ENCODE results near the gene ESAM. TPM values are rescaled to one million over a fixed set of nuclear protein-coding genes. Genes with fewer than 3 reads are reported as not detected.

The ESAM gene
- total RNA-seq, 1 experiment from 2014 or later = 0.92 TPM

- H4K91ac ChIP-seq (ENCODE audit: insufficient read length, low read depth, low read length) = no peak overlapping the region
- H3K79me1 ChIP-seq (ENCODE audit: insufficient read depth, low read depth, low read length, poor library complexity, severe bottlenecking) = no peaks in the 10 kb centered on the region
- peaks cover 52% of the 10 kb centered on the region for H3K27me3 ChIP-seq (ENCODE audit: insufficient read depth, low read length)
- no peak overlapping the region for H2BK5ac ChIP-seq (ENCODE audit: insufficient read length, low read length)
- H3K27me3 Mint-ChIP-seq (ENCODE audit: low read depth) = peaks cover 63% of the 10 kb centered on the region
- H3K23ac ChIP-seq (ENCODE audit: insufficient read length, low read depth, low read length) = no peak overlapping the region
- peaks cover 0 to 9% of the 10 kb centered on the region in 2 experiments; a peak in 2 of 5 replicates for H3K9me3 Mint-ChIP-seq
- H3K23me2 ChIP-seq (ENCODE audit: insufficient read length, low read depth, low read length, poor library complexity, severe bottlenecking) = peaks cover 24% of the 10 kb centered on the region
- H3K14ac ChIP-seq (ENCODE audit: insufficient read depth, low read length) = no peak overlapping the region
- H3K4me1 Mint-ChIP-seq = peaks cover 39 to 52% of the 10 kb centered on the region in 2 experiments
- H3K4ac ChIP-seq (ENCODE audit: low read depth, low read length) = no peak overlapping the region
- TF ChIP-seq CTCF (conservative IDR thresholded peaks at IDR 0.05) = 0 out of 3 replicates have a peak, but pooled peaks have one; percentile 21
- no peaks in the 10 kb centered on the region for H3K4me1 ChIP-seq (ENCODE audit: insufficient read depth, low read length)
- H3K4me3 Mint-ChIP-seq = peak overlapping the region; percentile 55 to 76
- no peak overlapping the region for H2AFZ ChIP-seq (ENCODE audit: low read length)
- H2AK5ac ChIP-seq (ENCODE audit: insufficient read length, low read length) = no peak overlapping the region
- peak overlapping the region; percentile 70 for H3K4me2 ChIP-seq (ENCODE audit: insufficient read depth, insufficient read length, low read length)
- WGBS (ENCODE audit: extremely low coverage, insufficient read length, low lambda C conversion rate) = no CpG with 5 or more reads among the region's 25 CpGs
- no peak overlapping the region for H4K5ac ChIP-seq (ENCODE audit: insufficient read length, low read depth, low read length)
- no peak overlapping the region for H3K9ac ChIP-seq (ENCODE audit: extremely low read depth, insufficient read length, low read length)
- no peak overlapping the region for H2BK15ac ChIP-seq (ENCODE audit: low read depth, low read length)
- H3K56ac ChIP-seq (ENCODE audit: insufficient read length, low read depth, low read length) = no peak overlapping the region
- H4K8ac ChIP-seq (replicated peaks; ENCODE audit: insufficient read length, low read depth, low read length) = no peak overlapping the region
- H3K18ac ChIP-seq (ENCODE audit: insufficient read length, low read depth, low read length) = no peak overlapping the region
- H3K27ac Mint-ChIP-seq = no peak overlapping the region
- no peak overlapping the region for H2BK20ac ChIP-seq (ENCODE audit: low read depth, low read length, poor library complexity, severe bottlenecking)
- no peak overlapping the region for H3K27ac ChIP-seq (ENCODE audit: insufficient read length, low read depth, low read length)
- H3K79me2 ChIP-seq (ENCODE audit: insufficient read depth, low read length) = no peaks in the 10 kb centered on the region
- H2BK120ac ChIP-seq (ENCODE audit: low read depth, low read length, poor library complexity, severe bottlenecking) = no peak overlapping the region
- no peaks in the 10 kb centered on the region for H3K9me3 ChIP-seq (ENCODE audit: control insufficient read depth, low read depth, low read length)
- H3K36me3 Mint-ChIP-seq (ENCODE audit: insufficient read depth in 1 of 3, low read depth in 3 of 3) = peaks cover 4 to 7% (median 5%) of the 10 kb centered on the region in 3 experiments; a peak in 5 of 7 replicates
- peak; percentile 43 for DNase-seq
- H2BK12ac ChIP-seq (ENCODE audit: insufficient read length, low read depth, low read length) = no peak overlapping the region
- no peaks in the 10 kb centered on the region for H4K20me1 ChIP-seq (ENCODE audit: control insufficient read depth, insufficient read depth, insufficient read length)
- no peak overlapping the region for H3T11ph ChIP-seq (ENCODE audit: low read length)
Measured at GRCh38 chr11:124761301-124762104, 587 bp downstream of the ESAM start.

Data from H9 (cell line).